H1 (cell line): ENCODE data around the gene RERE. TPM values are rescaled to one million over a fixed set of nuclear protein-coding genes. Genes with fewer than 3 reads are reported as not detected.

Source experiments
- CTCF ChIA-PET: fragments of 300-600 bp; sonication (Branson Sonifier 250); formaldehyde crosslinking; loops from one replicate; lab custom pipeline; 2021; ENCODE audit not compliant: partially characterized antibody; lab: Charles Lee
- POLR2A ChIA-PET: fragments of 300-600 bp; sonication (Branson Sonifier 250); formaldehyde crosslinking; loops from one replicate; lab custom pipeline; 2021; ENCODE audit warnings: inconsistent platforms; ENCODE audit not compliant: partially characterized antibody; lab: Charles Lee
- DNase-seq, 2 experiments: peaks; one replicate each; pipeline versions ENCODE4 v3.0.0 to v3.0.0-alpha.2; 2010 to 2022; ENCODE audit warnings: low spot score in 2 of 2, low read depth in 1 of 2, mixed read lengths in 1 of 2
- FAIRE-seq: peaks from 2 replicates; lab custom pipeline; 2011; peaks lifted over from hg19 to GRCh38; lab: Jason Lieb, UNC
- H2AFZ ChIP-seq: 2 replicates; pipeline ENCODE4 v1.8.1; 2012; ENCODE audit warnings: low read length, inconsistent platforms
- H2AK5ac ChIP-seq: 2 replicates; pipeline ENCODE4 v1.6.1; 2013; ENCODE audit warnings: low read depth, low read length
- H2BK120ac ChIP-seq: replicated peaks from 2 replicates; pipeline ENCODE3; 2013; ENCODE audit warnings: low read depth, low read length, inconsistent platforms
- H2BK12ac ChIP-seq: 2 replicates; pipeline ENCODE4 v1.6.1; 2013; ENCODE audit warnings: low read depth, low read length
- H2BK15ac ChIP-seq: 2 replicates; pipeline ENCODE4 v1.6.1; 2013; ENCODE audit warnings: low read length
- H2BK20ac ChIP-seq: 2 replicates; pipeline ENCODE4 v1.6.1; 2013; ENCODE audit warnings: low read length
- H2BK5ac ChIP-seq: 2 replicates; pipeline ENCODE4 v1.6.1; 2013; ENCODE audit warnings: low read depth, low read length
- H3K14ac ChIP-seq: 2 replicates; pipeline ENCODE4 v1.6.1; 2013; ENCODE audit warnings: inconsistent platforms; ENCODE audit not compliant: insufficient read length
- H3K18ac ChIP-seq: 2 replicates; pipeline ENCODE4 v1.6.1; 2013; ENCODE audit warnings: low read length; ENCODE audit errors: extremely low read depth
- H3K23ac ChIP-seq: 2 replicates; pipeline ENCODE4 v1.6.1; 2013; ENCODE audit warnings: inconsistent platforms; ENCODE audit not compliant: insufficient read length
- H3K23me2 ChIP-seq: 2 replicates; pipeline ENCODE4 v1.6.1; 2013; ENCODE audit warnings: low read depth, low read length
- H3K27ac ChIP-seq: 2 replicates; pipeline ENCODE4 v1.6.1; 2011; ENCODE audit warnings: low read depth, low read length, inconsistent platforms
- H3K27me3 ChIP-seq, 4 experiments: replicated peaks in 1 of 4; 1 replicate in 1 of 4; 2 replicates in 3 of 4; pipeline versions ENCODE4 v1.6.1 to v1.8.1; 2011 to 2013; ENCODE audit warnings: low read length in 3 of 4, mild to moderate bottlenecking in 3 of 4, inconsistent platforms in 2 of 4, mixed read lengths in 2 of 4, moderate library complexity in 1 of 4; ENCODE audit not compliant: control insufficient read depth in 3 of 4, insufficient read depth in 3 of 4; ENCODE audit errors: extremely low read depth in 1 of 4
- H3K36me3 ChIP-seq, 4 experiments: 2 replicates each; pipeline versions ENCODE4 v1.6.1 to v1.8.1; 2011 to 2013; ENCODE audit warnings: mild to moderate bottlenecking in 4 of 4, low read length in 3 of 4, moderate library complexity in 2 of 4, control low read depth in 1 of 4, inconsistent platforms in 1 of 4; ENCODE audit not compliant: insufficient read depth in 4 of 4, control insufficient read depth in 2 of 4
- H3K4ac ChIP-seq: replicated peaks from 2 replicates; pipeline ENCODE3; 2013; ENCODE audit warnings: low read length, low read depth, mixed read lengths, inconsistent platforms; ENCODE audit not compliant: insufficient read length
- H3K4me1 ChIP-seq, 4 experiments: replicated peaks in 1 of 4; 1 replicate in 1 of 4; 2 replicates in 3 of 4; pipeline versions ENCODE4 v1.6.1 to v1.8.1; 2011 to 2013; ENCODE audit warnings: low read length in 3 of 4, inconsistent platforms in 2 of 4, mixed read lengths in 1 of 4; ENCODE audit not compliant: insufficient read depth in 4 of 4, control insufficient read depth in 3 of 4
- H3K4me2 ChIP-seq, 2 experiments: 2 replicates each; pipeline versions ENCODE4 v1.6.1 to v1.8.1; 2011 to 2013; ENCODE audit warnings: low read depth in 2 of 2, low read length in 2 of 2, control low read depth in 1 of 2, inconsistent platforms in 1 of 2, mild to moderate bottlenecking in 1 of 2; ENCODE audit not compliant: insufficient read depth in 1 of 2
- H3K4me3 ChIP-seq, 4 experiments: fragments of 200-600, 300-600 bp in 1 of 4; sonication (generic), shearing (Covaris generic), sonication (Bioruptor Twin) in 1 of 4; 2 replicates each; pipeline versions ENCODE4 v1.5.1 to v1.8.1; 2011 to 2016; ENCODE audit warnings: low read length in 4 of 4, low read depth in 3 of 4, control low read depth in 2 of 4, inconsistent platforms in 2 of 4, mild to moderate bottlenecking in 2 of 4, mixed read lengths in 1 of 4, moderate library complexity in 1 of 4; ENCODE audit not compliant: insufficient read depth in 2 of 4; ENCODE audit errors: extremely low read depth in 1 of 4
- H3K56ac ChIP-seq: replicated peaks from 2 replicates; pipeline ENCODE3; 2013; ENCODE audit warnings: low read depth, mild to moderate bottlenecking, mixed read lengths, low read length, inconsistent platforms; ENCODE audit not compliant: insufficient read length
- H3K79me1 ChIP-seq: 2 replicates; pipeline ENCODE4 v1.6.1; 2013; ENCODE audit warnings: low read depth, low read length, control low read depth
- H3K79me2 ChIP-seq, 2 experiments: 2 replicates each; pipeline versions ENCODE4 v1.6.1 to v1.8.1; 2012 to 2013; ENCODE audit warnings: low read length in 2 of 2, mild to moderate bottlenecking in 2 of 2, inconsistent platforms in 1 of 2; ENCODE audit not compliant: insufficient read depth in 2 of 2, control insufficient read depth in 1 of 2
- H3K9ac ChIP-seq, 4 experiments: replicated peaks in 1 of 4; 1 replicate in 1 of 4; 2 replicates in 3 of 4; pipeline versions ENCODE4 v1.6.1 to v1.8.1; 2011 to 2013; ENCODE audit warnings: low read depth in 3 of 4, low read length in 3 of 4, control low read depth in 2 of 4, mild to moderate bottlenecking in 2 of 4, moderate library complexity in 2 of 4, inconsistent platforms in 1 of 4; ENCODE audit errors: extremely low read depth in 1 of 4
- H3K9me3 ChIP-seq, 2 experiments: 2 replicates each; pipeline versions ENCODE4 v1.6.1 to v1.8.1; 2012 to 2013; ENCODE audit warnings: mild to moderate bottlenecking in 2 of 2, moderate library complexity in 2 of 2, control low read depth in 1 of 2, inconsistent platforms in 1 of 2, low read depth in 1 of 2, low read length in 1 of 2, mixed read lengths in 1 of 2; ENCODE audit not compliant: insufficient read depth in 2 of 2
- H4K20me1 ChIP-seq, 2 experiments: replicated peaks in 1 of 2; 2 replicates each; pipeline versions ENCODE3 to v1.8.1; 2011 to 2013; ENCODE audit warnings: inconsistent platforms in 2 of 2, low read length in 2 of 2, mild to moderate bottlenecking in 1 of 2; ENCODE audit not compliant: insufficient read depth in 2 of 2, control insufficient read depth in 1 of 2
- H4K5ac ChIP-seq: 2 replicates; pipeline ENCODE4 v1.6.1; 2013; ENCODE audit warnings: low read length, low read depth, mixed read lengths, inconsistent platforms; ENCODE audit not compliant: insufficient read length
- H4K8ac ChIP-seq: 2 replicates; pipeline ENCODE4 v1.8.0; 2013; ENCODE audit warnings: mild to moderate bottlenecking, moderate library complexity, low read length, inconsistent platforms; ENCODE audit not compliant: insufficient read depth; ENCODE audit errors: extremely low read depth
- H4K91ac ChIP-seq: replicated peaks from 2 replicates; pipeline ENCODE3; 2013; ENCODE audit warnings: low read length, mixed read lengths, inconsistent platforms; ENCODE audit not compliant: insufficient read length
- CBX5 ChIP-seq: fragments of 300-800, 300-1000 bp; sonication (generic); IDR thresholded peaks from 2 replicates; pipeline ENCODE4 v1.7.1; 2016; ENCODE audit warnings: antibody characterized with exemption, low read length, low read depth
- CHD2 ChIP-seq: IDR thresholded peaks from 2 replicates; pipeline ENCODE4 v1.6.1; 2012; ENCODE audit warnings: low read length, improper control_type of control experiment
- RBBP5 ChIP-seq: IDR thresholded peaks from 2 replicates; pipeline ENCODE4 v1.7.1; 2012; ENCODE audit warnings: low read depth, mild to moderate bottlenecking, inconsistent platforms, low read length, moderate library complexity, borderline replicate concordance
- YY1 ChIP-seq: IDR thresholded peaks from 2 replicates; pipeline ENCODE4 v1.6.1; 2011; ENCODE audit warnings: low read depth, mild to moderate bottlenecking, low read length
- WGBS, 2 experiments: shearing (Covaris generic) in 1 of 2; methylation state at CpG; one replicate each; pipeline versions ENCODE4 v1.1.6 to v1.1.7; 2013 to 2015; ENCODE audit warnings: low lambda C conversion rate in 2 of 2, mixed read lengths in 2 of 2, inconsistent platforms in 1 of 2, low coverage in 1 of 2, missing lambda C conversion rate in 1 of 2; ENCODE audit not compliant: insufficient replicate concordance in 2 of 2, insufficient coverage in 1 of 2, insufficient read length in 1 of 2; ENCODE audit errors: extremely low coverage in 1 of 2, missing lambda C conversion rate in 1 of 2; 5-methylcytosine and 5-hydroxymethylcytosine counted together
- polyA plus RNA-seq, 7 experiments: library from polyadenylated mRNA; depleted of rRNA in 3 of 7; stranded (reverse) in 5 of 7; unstranded in 2 of 7; fragments of >200 nt in 5 of 7; fragments of 200-250 nt in 2 of 7; gene quantifications; 1 replicate in 5 of 7; 2 replicates in 1 of 7; 4 replicates in 1 of 7; pipeline versions ENCODE4 v1.2.1 to v1.2.3, GENCODE V29; 2011 to 2013; ENCODE audit warnings: missing spikeins in 2 of 7, mixed read lengths in 2 of 7
- total RNA-seq: library from RNA; stranded (reverse); fragmentation: NEBNext Ultra II Directional; extraction: Animal tissue kit (Norgen Biotek cat#: 25700); gene quantifications from 2 replicates; pipeline ENCODE4 v1.2.1, GENCODE V29; 2021

The RERE gene
- total and polyA plus RNA-seq, 2 of the 8 experiments (the other 6 are each of a cell fraction or from before 2014, with no cell fraction given) = 15.3 to 142 TPM

GRCh38 chr1:8764293-8764937 is 53.0 kb downstream of the RERE start:
- H2BK120ac ChIP-seq = no peak overlapping the region
- H3K18ac ChIP-seq = no peak overlapping the region
- H3K56ac ChIP-seq = no peak overlapping the region
- DNase-seq = no peak
- TF ChIP-seq RBBP5 = no peak
- no peak for TF ChIP-seq CBX5
- TF ChIP-seq CHD2 = no peak
- no peak for TF ChIP-seq YY1
- no peak overlapping the region for H3K27ac ChIP-seq
- H4K20me1 ChIP-seq = peaks cover 2% of the 10 kb centered on the region in 2 experiments
- no peak overlapping the region for H2BK5ac ChIP-seq
- no peak overlapping the region for H2AFZ ChIP-seq
- no peak overlapping the region for H3K9ac ChIP-seq
- FAIRE-seq = no peak
- H3K9me3 ChIP-seq = no peaks in the 10 kb centered on the region
- H4K8ac ChIP-seq = no peak overlapping the region
- H3K79me1 ChIP-seq = peaks cover 9% of the 10 kb centered on the region
- ChIA-PET CTCF (interaction anchor here (0.7 to 2.0 kb wide), 4 partner anchors 10 to 243 kb away, joined by 3 to 7 read pairs (median 5); no protein-coding TSS in a partner anchor), POLR2A (interaction anchor here (0.7 to 1.4 kb wide), 3 partner anchors 18 to 93 kb away, joined by 3 to 4 read pairs (median 3); no protein-coding TSS in a partner anchor)
- no peak overlapping the region for H3K4me2 ChIP-seq
- H2AK5ac ChIP-seq = no peak overlapping the region
- H2BK15ac ChIP-seq = no peak overlapping the region
- H3K23me2 ChIP-seq = no peaks in the 10 kb centered on the region
- 88% methylated on average over 4 of the region's 4 CpGs; no CpG with 5 or more reads in 1 of the 2 experiments for WGBS, 2 experiments
- peaks cover 0 to 80% of the 10 kb centered on the region in 2 experiments; a peak in 2 of 4 replicates for H3K79me2 ChIP-seq
- H3K4me3 ChIP-seq = no peak overlapping the region
- H3K27me3 ChIP-seq = no peaks in the 10 kb centered on the region
- H4K91ac ChIP-seq = no peak overlapping the region
- H3K4ac ChIP-seq = no peak overlapping the region
- H2BK12ac ChIP-seq = no peak overlapping the region
- H2BK20ac ChIP-seq = no peak overlapping the region
- H3K14ac ChIP-seq = no peak overlapping the region
- H3K23ac ChIP-seq = no peak overlapping the region
- H4K5ac ChIP-seq = no peak overlapping the region
- no peaks in the 10 kb centered on the region for H3K36me3 ChIP-seq
- H3K4me1 ChIP-seq = peaks cover 0 to 3% (median 0%) of the 10 kb centered on the region in 4 experiments; a peak in 1 of 7 replicates
